Cardiac septum (tissue), 1 donor: Measurements from ENCODE around the gene DBNL. TPM values are rescaled to one million over a fixed set of nuclear protein-coding genes. Genes with fewer than 3 reads are reported as not detected.
A peak's percentile ranks its signal among the peaks of the same experiment; 100 is the strongest.

Source experiments
- DNase-seq: peaks from one replicate; pipeline ENCODE4 v3.0.0-alpha.2; 2020; ENCODE audit warnings: low spot score
- intact Hi-C: fragments of 100-400 bp; cut with DNase I; formaldehyde crosslinking; loops from one replicate; pipeline ENCODE4 v1.14.0; 2022
- total RNA-seq: library from RNA; stranded (reverse); fragmentation: NEBNext Ultra II Directional; extraction: Animal tissue kit (Norgen Biotek cat#: 25700); gene quantifications from one replicate; pipeline ENCODE4 v1.2.1, GENCODE V29; 2021
- donor health status: DM: no; HTN: no; CAD: no.

The DBNL gene
- total RNA-seq, 1 donor from 2014 or later = 48.9 TPM

- peak; percentile 92 for DNase-seq
- intact Hi-C loops = no loop called here
Measured at GRCh38 chr7:44072364-44073231, 28.1 kb downstream of the DBNL start.

GRCh38 chr7:44073664-44074348 is 29.3 kb downstream of the DBNL start:
- DNase-seq = peak; percentile 96
- intact Hi-C loops = no loop called here

- intact Hi-C loops = no loop called here
- DNase-seq = no peak
Measured at GRCh38 chr7:44074349-44074695, 29.8 kb downstream of the DBNL start.

- DNase-seq = no peak
- intact Hi-C loops = loop anchor here (2.0 kb wide), 1 partner anchor 47 kb away; the partner anchor contains the start of gene POLD2
Measured at GRCh38 chr7:44075296-44076075, 31.0 kb downstream of the DBNL start.

- DNase-seq = no peak
- intact Hi-C loops = loop anchor here (2.0 kb wide), 1 partner anchor 47 kb away; the partner anchor contains the start of gene POLD2
Measured at GRCh38 chr7:44076101-44076895, 31.8 kb downstream of the DBNL start.

GRCh38 chr7:44077061-44077460 is 32.6 kb downstream of the DBNL start:
- intact Hi-C loops = loop anchor here (2.0 kb wide), 1 partner anchor 46 kb away; the partner anchor contains the start of gene POLD2
- DNase-seq = no peak

- DNase-seq = no peak
- intact Hi-C loops = loop anchor here (2.0 kb wide), 2 partner anchors 45 to 119 kb away; partner anchors contain the start of gene POLD2
Measured at GRCh38 chr7:44077681-44078091, 33.2 kb downstream of the DBNL start.

GRCh38 chr7:44078521-44078920 is 34.0 kb downstream of the DBNL start:
- no peak for DNase-seq
- intact Hi-C loops = loop anchor here (2.0 kb wide), 1 partner anchor 118 kb away; no protein-coding TSS in a partner anchor

- intact Hi-C loops = loop anchor here (2.0 kb wide), 1 partner anchor 117 kb away; no protein-coding TSS in a partner anchor
- no peak for DNase-seq
Measured at GRCh38 chr7:44079331-44080021, 35.0 kb downstream of the DBNL start.

GRCh38 chr7:44080118-44080517 is 35.6 kb downstream of the DBNL start:
- peak; percentile 74 for DNase-seq
- intact Hi-C loops = no loop called here

GRCh38 chr7:44080686-44081265 is 36.3 kb downstream of the DBNL start:
- intact Hi-C loops = no loop called here
- no peak for DNase-seq

GRCh38 chr7:44081266-44081748 is 36.8 kb downstream of the DBNL start:
- intact Hi-C loops = no loop called here
- no peak for DNase-seq

GRCh38 chr7:44082541-44083207 is 38.2 kb downstream of the DBNL start:
- DNase-seq = peak; percentile 99
- intact Hi-C loops = no loop called here

- DNase-seq = no peak
- intact Hi-C loops = no loop called here
Measured at GRCh38 chr7:44083796-44084195, 39.3 kb downstream of the DBNL start.

- no peak for DNase-seq
- intact Hi-C loops = no loop called here
Measured at GRCh38 chr7:44084701-44085100, 40.2 kb downstream of the DBNL start.

- intact Hi-C loops = no loop called here
- DNase-seq = no peak
Measured at GRCh38 chr7:44085546-44085945, 41.0 kb downstream of the DBNL start.

- DNase-seq = no peak
- intact Hi-C loops = no loop called here
Measured at GRCh38 chr7:44086627-44087026, 42.1 kb downstream of the DBNL start.
